Measurements from ENCODE around the gene RHOG. TPM values are rescaled to one million over a fixed set of nuclear protein-coding genes. Genes with fewer than 3 reads are reported as not detected.

The RHOG gene
- total RNA-seq, 4 donors from 2014 or later = 39.9 to 82.4 (median 59.7) TPM

DNA sequence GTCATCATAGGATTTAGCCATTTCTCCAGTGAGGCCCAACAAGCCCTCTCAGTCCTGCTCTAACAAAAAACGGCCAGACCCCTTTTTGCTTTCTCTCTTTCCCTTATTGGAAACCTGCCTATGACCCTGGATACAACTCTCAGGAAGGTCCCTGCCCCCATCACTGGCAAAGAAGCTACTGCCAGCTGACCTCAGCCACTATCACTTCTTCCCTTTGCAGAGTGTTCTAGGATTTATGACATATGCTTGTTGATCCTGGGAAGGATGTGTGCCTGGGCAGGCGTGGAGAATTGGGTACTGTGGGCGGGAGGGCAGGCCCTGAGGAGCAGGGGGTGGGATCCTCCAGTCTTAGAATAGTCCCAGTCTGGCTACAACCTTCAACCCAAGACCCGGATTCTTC lies 24.9 kb downstream of the RHOG start:
- TF ChIP-seq, protein P1, sequence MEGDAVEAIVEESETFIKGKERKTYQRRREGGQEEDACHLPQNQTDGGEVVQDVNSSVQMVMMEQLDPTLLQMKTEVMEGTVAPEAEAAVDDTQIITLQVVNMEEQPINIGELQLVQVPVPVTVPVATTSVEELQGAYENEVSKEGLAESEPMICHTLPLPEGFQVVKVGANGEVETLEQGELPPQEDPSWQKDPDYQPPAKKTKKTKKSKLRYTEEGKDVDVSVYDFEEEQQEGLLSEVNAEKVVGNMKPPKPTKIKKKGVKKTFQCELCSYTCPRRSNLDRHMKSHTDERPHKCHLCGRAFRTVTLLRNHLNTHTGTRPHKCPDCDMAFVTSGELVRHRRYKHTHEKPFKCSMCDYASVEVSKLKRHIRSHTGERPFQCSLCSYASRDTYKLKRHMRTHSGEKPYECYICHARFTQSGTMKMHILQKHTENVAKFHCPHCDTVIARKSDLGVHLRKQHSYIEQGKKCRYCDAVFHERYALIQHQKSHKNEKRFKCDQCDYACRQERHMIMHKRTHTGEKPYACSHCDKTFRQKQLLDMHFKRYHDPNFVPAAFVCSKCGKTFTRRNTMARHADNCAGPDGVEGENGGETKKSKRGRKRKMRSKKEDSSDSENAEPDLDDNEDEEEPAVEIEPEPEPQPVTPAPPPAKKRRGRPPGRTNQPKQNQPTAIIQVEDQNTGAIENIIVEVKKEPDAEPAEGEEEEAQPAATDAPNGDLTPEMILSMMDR (IDR thresholded peaks at IDR 0.05; ENCODE audit: low read depth) = no peak

DNA sequence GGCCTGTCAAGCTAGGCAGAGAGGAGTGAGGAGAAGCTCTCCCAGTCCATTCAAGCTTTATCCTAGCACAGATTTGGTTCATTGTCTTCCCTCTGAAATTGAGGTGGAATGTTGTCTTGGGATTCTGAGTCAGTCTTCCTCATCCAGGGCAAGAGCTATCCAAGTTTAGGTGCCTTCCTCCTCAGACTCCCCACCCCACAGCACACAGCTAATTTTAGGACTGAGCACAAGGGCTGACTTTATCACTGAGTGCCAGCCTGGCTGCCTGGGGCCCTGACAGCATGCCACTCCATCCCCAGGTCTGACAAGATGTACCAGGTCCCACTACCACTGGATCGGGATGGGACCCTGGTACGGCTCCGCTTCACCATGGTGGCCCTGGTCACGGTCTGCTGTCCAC lies 29.8 kb downstream of the RHOG start:
- TF ChIP-seq, protein P1 (IDR thresholded peaks at IDR 0.05; ENCODE audit: low read depth) = no peak

DNA sequence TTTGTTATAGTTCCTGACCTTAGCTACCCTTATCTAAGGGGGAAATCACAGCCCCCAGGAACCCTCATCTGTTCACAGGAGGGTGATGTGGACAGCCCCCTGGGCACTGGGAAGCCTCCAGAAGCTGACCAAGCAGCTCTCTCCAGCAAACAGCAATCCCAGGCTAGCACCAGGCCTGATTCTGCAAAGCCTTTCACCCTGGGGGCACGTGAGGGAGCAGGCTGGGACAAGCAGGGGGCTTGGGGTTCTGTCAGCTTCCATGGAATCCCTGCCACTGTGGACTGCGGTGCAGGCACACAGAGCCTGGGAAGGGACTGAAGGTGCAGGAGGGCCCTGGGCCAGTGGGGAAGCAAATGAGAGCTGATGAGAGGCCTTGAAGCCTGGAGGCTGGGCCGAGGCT lies 30.3 kb downstream of the RHOG start:
- TF ChIP-seq, protein P1 (IDR thresholded peaks at IDR 0.05; ENCODE audit: low read depth) = no peak

DNA sequence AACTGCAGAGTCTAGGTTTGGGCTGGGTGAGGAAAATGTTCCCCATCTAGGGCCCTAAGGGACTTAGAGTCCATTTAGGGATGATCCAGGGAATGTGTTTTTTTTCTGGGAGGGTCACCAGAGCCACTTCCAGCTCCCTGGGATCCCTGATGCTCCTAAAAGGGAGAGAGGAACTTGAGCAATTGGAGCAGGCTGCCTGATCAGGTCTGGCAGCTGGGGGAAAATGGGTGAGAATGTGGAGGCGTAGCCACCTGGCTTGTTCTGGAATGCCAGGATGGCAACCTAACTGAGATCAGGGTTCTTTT lies 31.2 kb downstream of the RHOG start:
- TF ChIP-seq, protein P1 (IDR thresholded peaks at IDR 0.05; ENCODE audit: low read depth) = no peak

DNA sequence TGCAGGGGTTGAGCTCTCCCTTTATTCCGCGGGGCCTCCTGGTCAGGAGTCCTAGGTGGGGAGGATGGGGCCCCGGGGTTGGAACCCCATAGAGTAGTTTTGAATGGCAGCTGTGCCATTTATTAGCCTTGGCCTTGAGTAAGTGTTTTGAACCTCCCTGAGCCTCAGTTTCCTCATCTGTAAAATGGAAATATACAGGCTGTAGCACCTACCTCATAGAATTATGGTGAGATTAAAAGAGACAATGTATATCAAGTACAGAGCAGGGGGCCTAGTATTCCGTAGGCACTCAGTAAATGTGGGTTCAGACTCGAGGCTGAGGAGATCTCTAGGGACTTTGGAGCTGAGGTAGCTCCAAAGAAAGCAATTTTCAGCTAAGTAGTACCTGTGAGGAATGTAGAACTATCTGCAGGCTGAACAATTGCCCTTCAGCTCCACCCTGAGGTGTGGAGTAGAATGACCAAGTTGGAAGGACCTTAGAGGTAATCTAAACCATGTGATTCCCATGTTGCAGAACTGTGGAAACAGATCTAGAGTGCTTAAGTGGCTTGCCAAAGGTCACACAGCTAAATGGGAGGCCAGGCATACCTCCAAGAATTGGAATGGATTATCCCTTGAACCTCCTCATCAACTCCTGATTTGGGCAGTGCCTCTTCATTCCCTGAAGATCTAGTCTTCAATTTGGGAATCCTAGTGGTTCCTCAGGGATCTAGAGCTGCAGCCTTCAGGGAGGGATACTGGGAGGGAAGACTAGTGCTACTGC lies 31.7 kb downstream of the RHOG start:
- TF ChIP-seq, protein P1 (IDR thresholded peaks at IDR 0.05; ENCODE audit: low read depth) = no peak

DNA sequence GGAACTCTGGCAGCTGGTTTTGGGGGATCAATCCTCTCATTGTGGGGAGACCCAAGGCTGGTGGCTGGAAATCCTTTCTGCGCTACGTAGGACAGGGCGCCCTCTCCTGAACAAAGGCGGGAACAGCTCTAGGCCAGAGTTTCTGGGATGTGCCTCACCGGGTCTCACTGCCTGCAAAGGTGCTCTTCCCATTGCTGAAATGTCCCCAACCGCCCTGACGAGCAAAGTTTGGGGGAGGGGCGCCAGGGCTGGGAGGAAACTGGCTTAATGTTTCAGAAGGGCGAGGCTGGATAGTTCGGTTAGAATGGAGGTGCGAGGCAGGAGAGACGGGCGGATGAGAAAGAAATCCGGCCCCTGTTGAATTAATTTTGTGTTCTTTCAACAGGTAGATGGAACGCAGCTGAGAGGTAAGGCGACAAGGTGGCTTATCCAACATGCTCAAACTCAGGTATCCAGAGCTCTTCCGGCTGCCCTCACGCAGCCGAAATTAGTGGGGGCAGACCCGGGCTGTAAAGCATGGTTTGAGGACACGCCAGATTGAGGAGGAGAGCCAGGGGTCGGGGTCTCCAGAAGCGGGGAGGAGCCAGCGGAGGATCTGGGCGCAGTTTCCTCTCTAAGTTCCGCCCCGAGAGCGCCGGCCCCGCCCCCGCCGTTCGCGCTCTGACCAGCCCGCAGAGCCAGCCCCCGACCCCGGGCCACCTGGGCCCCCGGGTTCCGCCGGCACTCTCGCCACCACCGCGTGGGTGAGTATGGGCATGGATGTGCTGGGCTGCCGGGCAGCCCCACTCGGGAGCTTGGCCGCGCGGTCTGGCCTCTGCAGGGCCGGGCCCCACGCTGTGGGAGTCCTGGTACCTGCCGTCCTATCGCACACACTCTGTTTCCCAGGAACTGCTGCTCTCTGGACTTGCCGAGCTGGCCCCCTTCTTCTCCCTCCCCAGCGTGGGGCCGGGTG lies 32.6 kb downstream of the RHOG start, which contains the start of gene PGAP2:
PGAP2 (plus strand) TSS at position 652 of the 952 bp plus-strand sequence. CDS start 2,700 bp downstream, outside the sequence.
- TF ChIP-seq, protein P1 (IDR thresholded peaks at IDR 0.05; ENCODE audit: low read depth) = no peak

Data from subcutaneous adipose tissue (tissue), 4 donors.